NCI-H2171 treated with DMSO at 0.1 percent for 48 hours (cell line): ENCODE measurements around the gene GRIK5.
"Not testable (repeated sequence)": the region's sequence is repeated elsewhere in the genome, so short reads cannot be mapped to it uniquely, and the experiment has no call there.

ENCODE experiments used
- DNase-seq: peaks from one replicate; lab custom pipeline; 2025; lab: John Stamatoyannopoulos, UW

The GRIK5 gene, protein sequence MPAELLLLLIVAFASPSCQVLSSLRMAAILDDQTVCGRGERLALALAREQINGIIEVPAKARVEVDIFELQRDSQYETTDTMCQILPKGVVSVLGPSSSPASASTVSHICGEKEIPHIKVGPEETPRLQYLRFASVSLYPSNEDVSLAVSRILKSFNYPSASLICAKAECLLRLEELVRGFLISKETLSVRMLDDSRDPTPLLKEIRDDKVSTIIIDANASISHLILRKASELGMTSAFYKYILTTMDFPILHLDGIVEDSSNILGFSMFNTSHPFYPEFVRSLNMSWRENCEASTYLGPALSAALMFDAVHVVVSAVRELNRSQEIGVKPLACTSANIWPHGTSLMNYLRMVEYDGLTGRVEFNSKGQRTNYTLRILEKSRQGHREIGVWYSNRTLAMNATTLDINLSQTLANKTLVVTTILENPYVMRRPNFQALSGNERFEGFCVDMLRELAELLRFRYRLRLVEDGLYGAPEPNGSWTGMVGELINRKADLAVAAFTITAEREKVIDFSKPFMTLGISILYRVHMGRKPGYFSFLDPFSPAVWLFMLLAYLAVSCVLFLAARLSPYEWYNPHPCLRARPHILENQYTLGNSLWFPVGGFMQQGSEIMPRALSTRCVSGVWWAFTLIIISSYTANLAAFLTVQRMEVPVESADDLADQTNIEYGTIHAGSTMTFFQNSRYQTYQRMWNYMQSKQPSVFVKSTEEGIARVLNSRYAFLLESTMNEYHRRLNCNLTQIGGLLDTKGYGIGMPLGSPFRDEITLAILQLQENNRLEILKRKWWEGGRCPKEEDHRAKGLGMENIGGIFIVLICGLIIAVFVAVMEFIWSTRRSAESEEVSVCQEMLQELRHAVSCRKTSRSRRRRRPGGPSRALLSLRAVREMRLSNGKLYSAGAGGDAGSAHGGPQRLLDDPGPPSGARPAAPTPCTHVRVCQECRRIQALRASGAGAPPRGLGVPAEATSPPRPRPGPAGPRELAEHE

DNA sequence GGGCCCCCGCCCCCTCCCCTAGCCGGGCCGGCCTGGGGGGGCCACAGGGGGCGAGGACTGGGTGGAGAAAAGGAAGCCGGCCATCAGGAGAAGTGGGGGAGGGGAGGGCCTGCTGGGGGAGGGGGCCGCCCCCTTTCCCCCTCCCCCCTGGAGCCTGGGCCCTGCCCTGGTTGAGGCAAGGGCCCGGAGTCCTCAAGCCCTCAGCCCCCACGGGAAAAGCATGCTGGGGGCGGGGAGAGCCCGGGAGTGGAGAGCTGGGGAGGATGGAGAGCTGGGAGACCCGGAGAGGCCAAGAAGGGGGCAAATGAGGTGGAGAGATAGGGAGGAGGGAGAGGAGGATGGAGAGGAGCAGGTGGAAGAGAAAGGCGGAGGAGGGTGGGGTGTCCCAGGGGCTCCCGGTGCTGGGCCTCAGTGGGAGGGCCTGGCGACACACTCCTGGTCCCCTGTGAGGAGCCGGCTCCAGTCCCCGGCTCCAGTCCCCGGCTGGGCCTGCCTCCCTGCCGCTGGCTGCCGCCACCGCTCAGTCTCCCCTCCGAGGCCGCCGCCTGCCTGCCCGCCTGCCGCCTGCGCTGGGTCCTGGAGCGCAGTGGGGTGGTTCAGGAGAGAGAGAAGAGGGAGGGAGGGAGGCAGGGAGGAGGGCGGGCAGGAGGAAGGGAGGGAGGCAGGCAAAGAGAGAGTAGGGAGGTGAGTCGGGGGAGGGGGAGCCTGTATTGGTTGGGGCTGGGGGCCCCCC lies at the start of gene GRIK5:
Gene GRIK5, minus strand, starts transcription at position 588 of the 733 bp plus-strand sequence. CDS start 4,436 bp downstream, outside the sequence.
- DNase-seq: peak; percentile 68

DNA sequence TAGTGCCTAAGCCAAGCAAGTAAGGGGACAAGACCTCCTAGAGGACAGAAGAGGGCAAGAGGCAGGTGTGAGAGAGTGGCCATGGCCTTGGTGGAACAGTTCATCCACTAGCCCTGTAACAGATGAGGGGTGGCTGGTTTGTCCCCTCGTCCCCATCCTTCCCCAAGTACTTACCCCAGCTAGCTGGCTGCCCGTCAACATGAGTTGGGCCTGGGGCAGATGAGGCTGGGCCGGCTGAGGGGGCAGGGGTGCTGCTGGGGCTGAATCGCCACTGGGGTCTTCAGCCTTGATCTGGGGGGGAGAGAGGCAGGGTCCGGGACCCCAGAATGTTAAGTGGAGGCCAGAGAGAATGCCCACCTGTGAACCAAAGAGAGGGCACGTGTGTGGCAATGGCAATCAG lies 47.1 kb upstream of the GRIK5 start:
- DNase-seq: no peak

DNA sequence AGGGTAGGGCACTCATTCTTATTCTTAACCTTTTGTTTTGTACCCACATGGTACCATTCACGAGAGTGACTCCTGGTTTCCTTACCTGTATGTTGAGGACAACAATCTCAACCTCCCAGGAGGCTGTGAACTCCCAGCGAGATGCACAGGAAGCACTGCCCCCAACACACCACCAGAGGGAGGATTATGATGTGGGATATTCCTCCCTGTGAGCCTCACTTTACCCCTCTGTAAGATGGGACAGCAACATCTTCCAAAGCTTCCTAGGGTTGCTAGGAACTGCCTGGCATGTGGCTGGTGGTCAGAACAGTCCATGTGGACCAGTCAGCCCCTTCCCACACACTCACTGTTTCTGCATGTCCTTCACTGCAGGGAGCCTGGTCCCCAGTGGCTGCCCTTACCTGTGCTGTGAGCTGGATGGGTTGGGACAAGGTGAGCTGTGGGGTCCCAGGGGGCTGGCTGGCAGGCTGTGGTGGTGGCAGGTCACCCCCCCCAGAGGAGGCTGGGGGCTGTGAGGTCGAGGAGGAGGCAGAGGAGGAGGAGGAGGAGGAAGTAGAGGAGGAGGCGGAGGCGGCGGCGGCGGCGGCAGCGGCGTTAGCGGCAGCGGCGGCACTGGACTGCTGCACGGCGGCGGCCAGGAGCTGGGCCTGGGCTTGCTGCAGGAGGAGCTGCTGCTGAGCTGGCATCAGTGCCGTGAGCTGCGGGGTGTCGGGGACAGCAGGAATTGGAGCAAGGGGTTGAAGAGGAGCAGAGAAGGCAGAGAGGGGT lies 46.5 kb upstream of the GRIK5 start:
- no peak for DNase-seq

DNA sequence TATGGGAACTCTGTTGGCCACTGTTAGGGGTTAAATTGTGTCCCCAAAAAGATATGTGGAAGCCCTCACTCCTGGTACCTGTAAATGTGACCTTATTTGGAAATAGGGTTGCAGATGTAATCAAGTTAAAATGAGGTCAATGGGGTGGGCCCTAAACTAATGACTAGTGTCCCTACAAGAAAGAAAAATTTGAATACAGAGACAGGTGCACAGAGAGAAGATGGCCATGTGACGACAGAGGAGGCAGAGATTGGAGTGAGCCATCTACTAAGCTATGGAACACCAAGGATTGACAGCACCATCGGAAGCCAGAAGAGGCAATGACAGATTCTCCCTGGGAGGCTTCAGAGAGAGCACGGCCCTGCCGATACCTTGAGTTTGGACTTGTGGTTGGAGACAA lies 45.7 kb upstream of the GRIK5 start:
- DNase-seq: no peak

DNA sequence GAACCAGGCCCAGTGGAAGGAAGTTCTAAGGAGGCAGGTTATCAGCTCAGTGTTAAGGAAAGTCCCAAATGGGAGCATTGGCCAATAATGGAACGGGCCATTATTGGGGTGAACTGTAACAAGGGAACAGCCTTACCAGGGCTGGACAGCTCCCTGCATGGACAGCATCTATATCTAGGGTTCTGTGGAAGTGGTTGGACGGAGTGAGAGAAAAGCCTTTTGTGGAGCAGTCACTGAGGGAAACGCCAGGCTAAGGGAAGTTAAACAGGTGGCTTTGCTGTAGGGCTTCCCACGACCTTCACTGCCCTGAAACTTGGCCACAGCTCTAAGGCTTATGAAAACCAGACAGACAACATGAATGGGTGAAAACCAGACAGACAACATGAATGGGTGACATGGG lies 45.2 kb upstream of the GRIK5 start:
- DNase-seq: no peak

DNA sequence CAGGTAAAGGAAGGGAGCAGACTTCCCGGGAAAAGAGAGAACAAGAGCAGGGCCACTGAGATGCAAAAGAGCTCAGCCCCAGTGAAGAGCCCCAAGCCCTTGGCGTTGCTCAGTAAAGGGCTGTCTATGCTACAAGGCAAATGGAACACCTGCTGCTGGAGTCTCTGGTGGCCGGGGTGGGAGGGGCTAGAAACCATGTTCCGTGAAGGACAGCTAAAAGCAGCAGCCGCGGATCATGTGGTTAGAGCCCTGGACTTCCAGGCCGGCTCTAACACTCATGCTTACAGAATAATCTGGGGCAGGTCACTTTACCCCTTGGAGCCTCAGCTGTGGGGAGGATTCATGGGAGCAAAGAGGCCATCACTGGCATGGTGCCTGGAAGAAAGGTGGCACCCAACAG lies 44.4 kb upstream of the GRIK5 start:
- peak; percentile 83 for DNase-seq

DNA sequence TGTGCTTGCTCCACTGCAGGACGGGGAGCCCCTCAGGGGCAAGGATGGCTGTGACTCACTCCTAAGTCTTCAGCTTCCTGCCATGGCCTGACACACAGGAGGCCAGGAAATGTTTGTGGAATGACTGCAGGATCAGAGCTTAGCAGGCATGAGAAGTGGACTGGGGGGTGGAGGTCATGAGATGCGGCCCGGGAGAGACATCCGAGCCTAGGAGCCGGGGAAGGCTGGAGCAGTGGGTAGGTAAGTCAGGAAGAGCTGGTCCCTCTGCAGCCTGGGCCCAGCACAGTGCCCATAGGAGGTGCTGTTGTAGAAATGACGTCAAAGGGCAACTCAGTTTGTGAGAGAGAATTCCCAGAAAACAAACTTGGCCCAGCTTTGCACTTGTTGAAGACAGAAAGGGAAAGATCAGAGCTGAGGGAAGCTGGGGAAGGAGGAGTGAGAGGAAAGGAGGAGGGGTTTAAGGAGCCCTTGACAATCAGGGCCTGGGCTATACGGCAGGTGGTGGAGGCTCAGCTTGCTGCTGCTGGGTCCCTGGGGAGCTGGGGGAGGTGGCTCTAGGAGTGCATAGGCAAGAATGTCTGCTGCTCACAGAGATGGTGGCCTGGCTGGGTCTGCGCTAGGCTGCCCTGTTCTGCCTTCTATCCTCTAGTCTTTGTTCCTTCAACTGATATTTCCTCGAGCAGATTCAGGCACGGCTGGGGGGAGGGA lies 43.8 kb upstream of the GRIK5 start:
- peak; percentile 98 for DNase-seq

DNA sequence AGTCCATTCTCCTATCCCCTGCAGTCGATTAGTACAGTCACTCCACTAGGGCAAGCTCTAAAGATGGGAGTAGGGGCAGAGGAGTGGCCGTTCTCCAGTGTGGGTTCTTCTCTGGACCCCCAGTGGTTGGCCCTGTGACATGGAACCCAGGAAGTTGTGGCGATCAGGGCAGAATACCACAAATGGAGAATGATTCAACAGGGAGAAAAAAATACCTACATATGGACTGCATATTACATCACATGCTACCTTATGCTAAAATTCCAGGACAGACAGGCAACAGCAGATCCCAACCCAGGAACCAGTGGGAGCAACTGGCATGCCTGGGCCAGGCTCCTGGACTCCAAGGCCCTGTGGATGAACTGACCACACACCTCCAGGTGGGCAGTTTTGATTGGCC lies 41.8 kb upstream of the GRIK5 start:
- DNase-seq: no peak

DNA sequence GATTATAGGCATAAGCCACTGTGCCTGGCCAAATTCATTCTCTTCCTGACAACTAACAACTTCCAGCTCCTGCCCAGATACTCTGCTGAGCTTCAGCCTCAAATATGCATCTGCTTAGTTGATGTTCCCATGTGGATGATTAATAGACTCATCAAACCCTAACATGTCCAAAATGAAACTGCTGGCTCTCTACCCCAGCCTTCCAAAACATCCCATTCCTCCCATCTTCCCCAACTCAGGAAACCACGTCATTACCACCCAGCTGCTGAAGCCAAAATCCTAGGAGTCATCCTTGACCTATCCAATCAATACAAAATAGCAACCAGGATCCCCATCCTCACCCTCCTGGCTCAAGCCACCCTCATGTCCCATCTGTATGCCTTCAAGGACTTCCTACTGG lies 41.4 kb upstream of the GRIK5 start:
- no peak for DNase-seq

DNA sequence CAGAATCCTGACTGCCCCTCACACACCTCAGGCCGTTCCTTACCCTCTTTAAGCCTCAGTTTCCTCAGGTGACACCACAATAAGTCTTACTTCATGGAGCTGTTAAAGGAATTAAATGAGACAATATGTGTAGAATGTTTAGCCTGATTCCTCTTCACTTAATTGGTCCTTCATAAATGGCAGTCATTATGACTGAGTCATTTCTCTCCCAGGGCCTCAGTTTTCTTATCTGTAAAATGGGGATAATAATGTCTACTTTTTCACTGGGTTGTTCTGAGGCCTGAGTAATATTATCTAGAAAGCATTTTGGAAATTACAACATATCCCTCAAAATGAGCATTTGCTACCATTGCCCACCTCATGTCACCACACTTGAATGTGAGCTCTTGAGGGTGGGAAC lies 40.7 kb upstream of the GRIK5 start:
- no peak for DNase-seq

DNA sequence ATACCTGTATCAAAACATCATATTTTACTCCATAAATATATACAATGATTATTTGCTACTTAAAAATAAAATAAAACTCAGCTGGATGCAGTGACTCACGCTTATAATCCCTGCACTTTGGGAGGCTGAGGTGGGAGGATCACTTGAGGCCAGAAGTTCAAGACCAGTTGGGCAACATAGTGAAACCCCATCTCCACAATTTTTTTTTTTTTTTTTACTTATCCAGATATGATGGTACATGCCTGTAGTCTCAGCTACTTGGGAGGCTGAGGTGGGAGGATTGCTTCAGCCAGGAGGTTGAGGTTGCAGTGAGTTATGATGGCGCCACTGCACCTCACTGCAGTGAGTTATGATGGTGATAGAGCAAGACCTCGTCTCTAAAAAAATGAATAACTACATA lies 39.9 kb upstream of the GRIK5 start:
- no peak for DNase-seq

DNA sequence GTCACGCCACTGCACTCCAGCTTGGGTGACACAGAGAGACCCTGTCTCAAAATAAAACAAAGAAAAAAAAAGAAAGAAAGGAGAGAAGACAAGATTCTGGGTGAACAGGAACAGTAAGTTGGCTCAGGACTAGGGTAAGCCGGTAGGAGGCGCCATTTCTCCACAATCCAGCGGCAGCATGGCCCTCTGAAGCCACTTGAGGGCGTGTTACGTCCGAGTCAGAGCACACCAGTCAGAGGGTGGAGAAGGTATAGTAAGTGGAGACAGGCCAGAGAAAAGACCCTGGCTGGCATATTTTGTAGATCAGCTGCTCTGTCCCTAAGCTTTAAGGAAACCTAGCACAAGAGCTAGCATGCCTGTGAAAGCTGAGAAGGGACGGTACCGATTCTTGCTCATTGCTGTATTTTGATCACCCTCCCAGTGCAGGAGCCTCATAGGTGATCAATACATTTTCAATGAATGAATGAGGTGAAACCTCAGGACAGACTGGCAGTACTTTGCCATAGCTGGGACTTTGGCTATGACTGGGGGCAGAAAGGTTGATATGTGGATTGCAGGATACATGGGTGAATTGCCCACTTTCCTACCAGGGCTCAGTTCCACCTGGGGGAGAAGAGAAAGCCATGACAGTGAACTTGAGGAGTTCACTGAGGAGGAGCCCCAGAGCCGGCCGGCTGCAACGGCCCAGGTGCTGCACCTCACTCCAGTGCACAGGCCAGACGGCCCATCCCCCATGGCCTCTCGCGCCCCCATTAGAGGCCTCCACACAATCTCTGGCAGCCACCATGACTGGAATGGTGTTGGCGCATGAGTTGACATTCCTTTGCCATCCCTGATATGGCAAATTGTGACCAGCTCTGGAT lies 38.8 kb upstream of the GRIK5 start:
- peak; percentile 91 for DNase-seq

DNA sequence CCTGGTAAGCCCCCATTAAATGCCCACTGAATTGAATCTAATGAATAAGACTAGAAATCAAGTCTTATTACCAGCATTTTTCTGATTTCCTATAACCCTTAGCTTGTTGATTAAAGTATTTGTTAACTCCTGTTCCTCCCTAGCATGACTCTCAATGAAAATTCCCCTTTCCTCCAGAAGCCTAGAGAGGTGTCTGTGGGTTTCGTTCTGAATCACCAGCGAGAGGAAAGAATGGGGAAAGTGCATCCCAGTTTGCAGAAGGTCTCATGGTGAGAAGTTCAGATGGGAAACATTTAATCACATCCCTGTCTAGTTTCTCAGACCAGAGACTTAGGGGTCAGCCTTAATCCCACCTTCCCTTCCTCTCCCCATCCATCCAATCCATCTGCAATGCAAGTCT lies 35.4 kb upstream of the GRIK5 start:
- no peak for DNase-seq

DNA sequence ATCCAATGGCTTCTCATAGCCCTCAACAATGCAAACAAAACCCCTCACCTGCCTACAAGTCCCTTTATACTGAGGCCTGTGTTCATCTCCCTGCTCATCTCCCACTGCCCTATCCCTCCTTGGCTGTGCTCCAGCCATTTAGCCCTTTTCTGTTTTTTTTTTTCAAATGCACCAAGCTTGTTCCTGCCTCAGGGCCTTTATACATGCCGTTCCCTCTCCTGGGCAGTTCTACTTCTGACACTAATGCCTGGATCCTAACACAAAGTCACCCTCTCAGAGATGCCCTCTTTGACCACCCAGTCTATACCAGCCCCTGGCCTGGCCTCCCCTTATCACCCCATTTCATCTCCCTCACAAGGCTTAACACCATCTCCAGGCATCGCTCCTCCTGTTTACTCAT lies 32.9 kb upstream of the GRIK5 start:
- DNase-seq: no peak

DNA sequence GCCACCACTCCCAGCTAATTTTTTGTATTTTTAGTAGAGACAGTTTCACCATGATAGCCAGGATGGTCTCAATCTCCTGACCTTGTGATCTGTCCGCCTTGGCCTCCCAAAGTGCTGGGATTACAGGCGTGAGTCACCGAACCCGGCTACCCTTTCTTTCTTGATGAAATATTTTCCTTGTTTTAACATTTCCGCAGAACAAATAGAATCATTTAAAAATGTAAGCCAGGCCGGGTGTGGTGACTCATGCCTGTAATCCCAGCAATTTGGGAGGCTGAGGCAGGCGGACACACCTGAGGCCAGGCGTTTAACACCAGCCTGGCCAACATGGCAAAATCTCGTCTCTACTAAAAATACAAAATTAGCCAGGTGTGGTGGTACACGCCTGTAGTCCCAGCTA lies 30.2 kb upstream of the GRIK5 start:
- DNase-seq: not testable (repeated sequence)

DNA sequence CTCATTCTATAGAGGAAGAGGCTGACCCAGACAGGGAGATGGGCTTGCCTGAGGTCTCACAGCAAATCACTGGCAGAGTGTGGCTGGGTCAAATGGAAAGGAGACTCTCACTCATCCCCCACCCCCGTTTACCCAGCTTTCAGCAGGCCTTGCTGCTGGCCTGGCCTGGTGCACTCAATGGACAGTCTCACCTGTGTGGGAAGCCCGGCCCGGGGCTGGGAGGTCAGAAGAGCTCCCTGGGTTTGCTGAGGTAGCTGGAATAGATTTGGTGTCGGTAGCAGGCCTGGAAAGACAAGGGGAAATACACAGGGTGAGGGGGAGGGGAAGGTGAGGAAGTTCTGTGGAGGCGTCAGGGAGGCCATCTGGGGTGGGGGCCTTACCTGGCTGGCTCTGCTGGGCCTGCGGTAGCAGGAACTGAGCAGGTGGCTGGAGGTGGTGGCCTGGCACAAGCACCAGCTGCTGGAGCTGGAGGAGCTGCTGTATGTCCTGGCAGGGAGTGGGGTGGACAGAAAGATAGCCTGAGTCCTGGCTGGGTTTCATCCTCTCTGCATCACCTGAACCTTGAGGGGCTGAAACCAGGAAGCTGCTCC lies 29.4 kb upstream of the GRIK5 start:
- peak; percentile 25 for DNase-seq

DNA sequence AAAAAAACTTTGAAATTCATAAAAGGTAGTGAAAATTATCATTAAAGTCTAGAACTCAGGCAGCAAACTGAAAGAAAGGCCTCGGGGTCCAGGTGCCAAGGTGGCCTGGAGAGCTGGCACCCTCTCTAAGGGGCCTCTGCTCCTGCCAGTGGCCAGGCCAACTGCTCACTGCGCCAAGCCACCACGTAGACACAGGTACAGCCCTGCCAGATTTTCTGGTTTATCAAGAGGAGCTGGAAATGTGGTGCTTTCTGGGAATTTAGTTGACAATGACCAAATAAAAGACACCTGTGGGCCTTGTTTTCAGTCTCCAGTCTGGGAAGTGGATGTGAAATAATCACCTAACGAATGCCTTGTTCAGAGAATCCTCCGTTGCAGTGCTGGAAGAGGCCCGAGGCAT lies 28.8 kb upstream of the GRIK5 start:
- DNase-seq: no peak

DNA sequence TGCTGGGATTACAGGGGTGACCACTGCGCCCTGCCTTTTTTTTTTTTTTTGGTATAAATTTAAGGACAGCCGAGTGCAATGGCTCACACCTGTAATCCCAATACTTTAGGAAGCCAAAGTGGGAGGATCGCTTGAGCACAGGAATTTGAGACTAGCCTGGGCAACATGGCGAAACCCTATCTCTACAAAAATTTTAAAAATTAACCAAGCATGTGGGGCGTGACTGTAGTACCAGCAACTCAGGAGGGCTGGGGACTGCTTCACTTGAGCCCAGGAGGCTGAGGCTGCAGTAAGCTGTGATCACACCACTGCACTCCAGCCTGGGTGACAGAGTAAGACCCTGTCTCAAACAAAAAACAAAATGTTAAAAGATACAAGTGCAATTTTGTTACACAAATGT lies 27.5 kb upstream of the GRIK5 start:
- no peak for DNase-seq

DNA sequence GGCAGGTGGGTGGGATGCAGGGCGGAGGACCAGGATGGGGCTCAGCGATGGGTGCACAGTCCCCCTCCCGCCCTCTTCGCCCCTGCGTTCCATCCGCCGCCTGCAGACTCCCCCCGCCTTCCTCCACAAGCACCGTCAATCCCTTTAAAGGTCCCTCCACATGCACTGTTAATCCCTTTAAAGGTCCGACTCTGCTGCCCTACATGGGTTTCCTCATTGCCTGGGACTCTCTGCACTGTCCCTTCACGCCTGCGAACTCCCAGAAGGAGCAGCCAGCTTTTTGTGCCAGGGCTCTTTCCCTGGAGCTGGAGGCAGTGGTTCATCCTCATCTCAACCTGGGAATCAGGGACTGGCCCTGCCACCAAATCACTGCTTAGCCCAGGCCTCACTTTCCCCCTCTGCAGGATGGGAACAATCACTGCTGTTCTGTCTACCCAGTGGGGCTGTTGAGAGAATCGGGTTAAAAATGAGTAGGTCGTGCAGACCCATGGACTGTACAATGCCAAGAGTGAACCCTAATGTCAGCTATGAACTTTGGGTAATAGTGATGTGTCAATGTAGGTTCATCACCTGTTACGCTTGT lies 26.3 kb upstream of the GRIK5 start:
- DNase-seq: no peak
